CD4-positive, alpha-beta T cell (primary cell): ENCODE data around the gene RBM17. TPM values are rescaled to one million over a fixed set of nuclear protein-coding genes. Genes with fewer than 3 reads are reported as not detected.

Source experiments
- ATAC-seq: fragments of 200-7000 bp; cut with Tn5 transposase; one replicate; pipeline ENCODE4 v1.10.0; 2022; ENCODE audit warnings: mild to moderate bottlenecking; ENCODE audit not compliant: poor library complexity
- CTCF ChIA-PET: fragments of 350-600 bp; sonication (Branson Sonifier 250); formaldehyde crosslinking; loops from one replicate; lab custom pipeline; 2021; ENCODE audit warnings: antibody characterized with exemption, inconsistent platforms; lab: Charles Lee
- POLR2A ChIA-PET: fragments of 350-600 bp; sonication (Branson Sonifier 250); formaldehyde crosslinking; loops from one replicate; lab custom pipeline; 2021; ENCODE audit warnings: antibody characterized with exemption, inconsistent platforms; lab: Charles Lee
- DNase-seq, 14 experiments: peaks; one replicate each; pipeline ENCODE4 v3.0.0-alpha.2; 2013 to 2020; ENCODE audit warnings: mixed read lengths in 2 of 14
- H3K27ac ChIP-seq, 2 donors: one replicate each; pipeline versions ENCODE4 v1.5.1 to v1.7.0; 2013; ENCODE audit warnings: low read length in 2 of 2, low read depth in 1 of 2, mild to moderate bottlenecking in 1 of 2
- H3K27me3 ChIP-seq, 2 experiments: 1 replicate in 1 of 2; 2 replicates in 1 of 2; pipeline versions ENCODE4 v1.6.1 to v1.7.0; 2013; ENCODE audit warnings: low read length in 2 of 2, control low read depth in 1 of 2, mild to moderate bottlenecking in 1 of 2, moderate library complexity in 1 of 2; ENCODE audit not compliant: insufficient read depth in 2 of 2, control insufficient read depth in 1 of 2
- H3K36me3 ChIP-seq: one replicate; pipeline ENCODE4 v1.6.1; 2013; ENCODE audit warnings: low read length, control low read depth; ENCODE audit not compliant: insufficient read depth
- H3K4me1 ChIP-seq: one replicate; pipeline ENCODE4 v1.6.1; 2013; ENCODE audit warnings: low read length, control low read depth; ENCODE audit not compliant: insufficient read depth
- H3K4me3 ChIP-seq: one replicate; pipeline ENCODE4 v1.5.1; 2013; ENCODE audit warnings: mild to moderate bottlenecking, low read length, moderate library complexity
- H3K9me3 ChIP-seq, 2 experiments: 1 replicate in 1 of 2; 2 replicates in 1 of 2; pipeline versions ENCODE4 v1.6.1 to v1.7.0; 2013; ENCODE audit warnings: low read length in 2 of 2, mild to moderate bottlenecking in 2 of 2, control low read depth in 1 of 2, moderate library complexity in 1 of 2; ENCODE audit not compliant: control insufficient read depth in 1 of 2, insufficient read depth in 1 of 2
- H3K27ac Mint-ChIP-seq: one replicate; pipeline ENCODE4 v1.8.0; 2020; ENCODE audit warnings: mixed read lengths
- H3K27me3 Mint-ChIP-seq: one replicate; pipeline ENCODE4 v1.8.0; 2021; ENCODE audit warnings: mixed read lengths
- H3K36me3 Mint-ChIP-seq: one replicate; pipeline ENCODE4 v1.8.0; 2021; ENCODE audit warnings: low read depth, mixed read lengths
- H3K4me1 Mint-ChIP-seq: one replicate; pipeline ENCODE4 v1.8.0; 2021; ENCODE audit warnings: low read depth, mixed read lengths
- H3K4me3 Mint-ChIP-seq: one replicate; pipeline ENCODE4 v1.8.0; 2020; ENCODE audit warnings: mild to moderate bottlenecking, mixed read lengths
- H3K9me3 Mint-ChIP-seq: one replicate; pipeline ENCODE4 v1.8.0; 2020; ENCODE audit warnings: mixed read lengths
- intact Hi-C, 2 experiments: fragments of 100-400 bp; cut with DNase I in 1 of 2; cut with micrococcal nuclease in 1 of 2; formaldehyde crosslinking; loops; one replicate each; pipeline versions ENCODE4 v1.15.1 to v1.9.0; 2023 to 2025; cut with DNase I, micrococcal nuclease
- total RNA-seq, 174 experiments: library from RNA in 2 of 174; stranded (reverse) in 2 of 174; gene quantifications; one replicate each; pipeline ENCODE4 v1.2.3 and lab custom pipeline; 2021 to 2026
- TF ChIP-seq, protein P1 (sequence below): fragments of 200-600 bp; IDR thresholded peaks from one replicate; pipeline ENCODE4 v1.8.0; 2022; ENCODE audit warnings: antibody characterized with exemption, mild to moderate bottlenecking

RBM17 gene
- total RNA-seq, 2 experiments from 2014 or later: 143 to 150 TPM

DNA sequence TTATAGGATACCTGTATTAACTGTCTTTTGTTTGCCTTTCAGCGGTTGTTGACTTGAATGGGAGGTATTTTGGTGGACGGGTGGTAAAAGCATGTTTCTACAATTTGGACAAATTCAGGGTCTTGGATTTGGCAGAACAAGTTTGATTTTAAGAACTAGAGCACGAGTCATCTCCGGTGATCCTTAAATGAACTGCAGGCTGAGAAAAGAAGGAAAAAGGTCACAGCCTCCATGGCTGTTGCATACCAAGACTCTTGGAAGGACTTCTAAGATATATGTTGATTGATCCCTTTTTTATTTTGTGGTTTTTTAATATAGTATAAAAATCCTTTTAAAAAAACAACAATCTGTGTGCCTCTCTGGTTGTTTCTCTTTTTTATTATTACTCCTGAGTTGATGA is 26.6 kb downstream of the RBM17 start:
- H3K4me3 Mint-ChIP-seq: no peak overlapping the region
- Histone ChIP-seq H3K27ac (no peak overlapping the region), H3K36me3 (peaks cover 60% of the 10 kb centered on the region), H3K4me3 (no peak overlapping the region), H3K9me3 (no peaks in the 10 kb centered on the region), H3K27me3 (no peaks in the 10 kb centered on the region), H3K4me1 (peaks cover 5% of the 10 kb centered on the region)
- no peaks in the 10 kb centered on the region for H3K9me3 Mint-ChIP-seq
- peaks cover 61% of the 10 kb centered on the region for H3K36me3 Mint-ChIP-seq
- no peaks in the 10 kb centered on the region for H3K27me3 Mint-ChIP-seq
- ATAC-seq (no peak), DNase-seq (no peak)
- intact Hi-C loops: no loop called here
- TF ChIP-seq, protein P1, sequence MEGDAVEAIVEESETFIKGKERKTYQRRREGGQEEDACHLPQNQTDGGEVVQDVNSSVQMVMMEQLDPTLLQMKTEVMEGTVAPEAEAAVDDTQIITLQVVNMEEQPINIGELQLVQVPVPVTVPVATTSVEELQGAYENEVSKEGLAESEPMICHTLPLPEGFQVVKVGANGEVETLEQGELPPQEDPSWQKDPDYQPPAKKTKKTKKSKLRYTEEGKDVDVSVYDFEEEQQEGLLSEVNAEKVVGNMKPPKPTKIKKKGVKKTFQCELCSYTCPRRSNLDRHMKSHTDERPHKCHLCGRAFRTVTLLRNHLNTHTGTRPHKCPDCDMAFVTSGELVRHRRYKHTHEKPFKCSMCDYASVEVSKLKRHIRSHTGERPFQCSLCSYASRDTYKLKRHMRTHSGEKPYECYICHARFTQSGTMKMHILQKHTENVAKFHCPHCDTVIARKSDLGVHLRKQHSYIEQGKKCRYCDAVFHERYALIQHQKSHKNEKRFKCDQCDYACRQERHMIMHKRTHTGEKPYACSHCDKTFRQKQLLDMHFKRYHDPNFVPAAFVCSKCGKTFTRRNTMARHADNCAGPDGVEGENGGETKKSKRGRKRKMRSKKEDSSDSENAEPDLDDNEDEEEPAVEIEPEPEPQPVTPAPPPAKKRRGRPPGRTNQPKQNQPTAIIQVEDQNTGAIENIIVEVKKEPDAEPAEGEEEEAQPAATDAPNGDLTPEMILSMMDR: no peak
- ChIA-PET POLR2A (no interaction called here), CTCF (no interaction called here)
- peaks cover 21% of the 10 kb centered on the region for H3K4me1 Mint-ChIP-seq
- H3K27ac Mint-ChIP-seq: no peak overlapping the region

DNA sequence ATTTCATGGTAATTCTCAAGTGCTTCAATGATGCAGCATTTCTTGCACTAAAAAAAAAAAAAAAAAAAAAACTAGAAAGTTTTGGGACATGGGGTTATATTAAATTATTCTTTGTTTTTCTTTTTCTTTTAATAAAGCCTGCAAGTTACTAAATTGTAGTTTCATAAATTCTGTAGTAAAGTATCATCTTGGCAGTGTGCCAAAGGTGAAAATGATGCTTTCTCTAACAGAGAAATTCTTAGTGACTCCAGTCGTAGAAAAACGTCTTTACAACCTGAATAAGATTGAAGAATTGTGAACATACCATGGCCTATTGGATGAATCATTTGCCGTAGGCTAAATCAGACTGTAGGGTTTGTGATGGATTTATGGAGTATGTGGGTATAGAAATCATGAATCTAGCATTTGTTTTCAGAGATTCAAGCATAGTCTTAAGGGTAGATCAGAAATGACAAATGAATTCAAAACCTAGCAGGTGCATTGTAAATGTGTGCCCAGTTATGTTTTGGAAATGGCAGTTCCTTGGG is 27.1 kb downstream of the RBM17 start:
- no peak overlapping the region for H3K4me3 ChIP-seq
- Mint-ChIP-seq H3K36me3 (peaks cover 56% of the 10 kb centered on the region), H3K4me3 (no peak overlapping the region), H3K4me1 (peaks cover 17% of the 10 kb centered on the region), H3K9me3 (no peaks in the 10 kb centered on the region), H3K27me3 (no peaks in the 10 kb centered on the region), H3K27ac (no peak overlapping the region)
- TF ChIP-seq, protein P1: no peak
- no peaks in the 10 kb centered on the region for H3K9me3 ChIP-seq
- H3K36me3 ChIP-seq: peaks cover 55% of the 10 kb centered on the region
- ChIA-PET CTCF (no interaction called here), POLR2A (no interaction called here)
- ATAC-seq (no peak), DNase-seq (no peak)
- H3K27me3 ChIP-seq: no peaks in the 10 kb centered on the region
- intact Hi-C loops: no loop called here
- H3K4me1 ChIP-seq: peaks cover 2% of the 10 kb centered on the region
- no peak overlapping the region for H3K27ac ChIP-seq

DNA sequence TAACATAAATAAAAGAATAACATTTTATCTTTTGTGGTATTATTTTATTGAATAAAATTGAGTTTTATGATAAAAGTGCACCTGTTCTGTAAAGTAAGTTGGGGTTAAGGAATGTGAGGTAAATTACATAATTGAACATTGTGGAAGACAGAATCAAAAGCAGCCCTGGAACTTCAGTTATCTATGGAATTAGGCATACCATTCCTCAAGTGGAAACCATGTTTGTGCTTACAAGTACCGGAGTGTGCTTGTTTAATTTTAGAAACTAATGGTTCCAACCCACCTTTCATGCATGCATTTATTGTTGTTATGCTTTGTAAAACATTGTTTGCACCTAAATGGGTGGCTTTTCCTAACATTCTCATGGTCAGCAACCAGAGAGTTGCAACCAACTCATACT is 28.0 kb downstream of the RBM17 start:
- H3K4me3 ChIP-seq: no peak overlapping the region
- Mint-ChIP-seq H3K4me1 (peaks cover 13% of the 10 kb centered on the region), H3K9me3 (no peaks in the 10 kb centered on the region), H3K36me3 (peaks cover 49% of the 10 kb centered on the region), H3K4me3 (no peak overlapping the region), H3K27ac (no peak overlapping the region), H3K27me3 (no peaks in the 10 kb centered on the region)
- peaks cover 48% of the 10 kb centered on the region for H3K36me3 ChIP-seq
- ATAC-seq: no peak
- POLR2A ChIA-PET: no interaction called here
- DNase-seq: no peak
- H3K27ac ChIP-seq: no peak overlapping the region
- intact Hi-C loops: no loop called here
- CTCF ChIA-PET: interaction anchor here (1.0 kb wide), 1 partner anchor 285 kb away, joined by 4 read pairs; no protein-coding TSS in a partner anchor
- no peaks in the 10 kb centered on the region for H3K9me3 ChIP-seq
- H3K27me3 ChIP-seq: no peaks in the 10 kb centered on the region
- H3K4me1 ChIP-seq: no peaks in the 10 kb centered on the region
- TF ChIP-seq, protein P1: no peak
